ENCODE results near the gene SLC52A1.

- TF ChIP-seq CTCF (IDR thresholded peaks at IDR 0.05) (no peak), POLR2AphosphoS5 (IDR thresholded peaks at IDR 0.05; ENCODE audit: low read depth, low read length) (no peak), RAD21 (IDR thresholded peaks at IDR 0.05; ENCODE audit: low read length) (no peak), EP300 (IDR thresholded peaks at IDR 0.05; ENCODE audit: borderline replicate concordance in 1 of 2, low read depth in 1 of 2, low read length in 1 of 2) (no peak), YY1 (IDR thresholded peaks at IDR 0.05; ENCODE audit: low read depth) (no peak), ZBTB33 (IDR thresholded peaks at IDR 0.05; ENCODE audit: borderline replicate concordance, low read depth) (no peak), USF2 (IDR thresholded peaks at IDR 0.05; ENCODE audit: borderline replicate concordance, low read depth, low read length) (no peak), TCF12 (IDR thresholded peaks at IDR 0.05) (no peak)
These were observed 36.3 kb downstream of the SLC52A1 start for GRCh38 chr17:4998732-4999429.

Data from SK-N-SH (cell line).